Glutamatergic neuron (in vitro differentiated cells): ENCODE data around the gene CDC42BPA. TPM values are rescaled to one million over a fixed set of nuclear protein-coding genes. Genes with fewer than 3 reads are reported as not detected.
"Not testable (repeated sequence)": the region's sequence is repeated elsewhere in the genome, so short reads cannot be mapped to it uniquely, and the experiment has no call there.

Experiments used
- DNase-seq: peaks from one replicate; pipeline ENCODE4 v3.0.0; 2022
- H3K27ac Mint-ChIP-seq: one replicate; pipeline ENCODE4 v1.8.0; 2020; ENCODE audit warnings: mild to moderate bottlenecking, mixed read lengths, inconsistent platforms; ENCODE audit not compliant: unreplicated experiment
- H3K27me3 Mint-ChIP-seq: one replicate; pipeline ENCODE4 v1.8.0; 2020; ENCODE audit warnings: mild to moderate bottlenecking, moderate library complexity, mixed read lengths, inconsistent platforms; ENCODE audit not compliant: unreplicated experiment
- H3K36me3 Mint-ChIP-seq: one replicate; pipeline ENCODE4 v1.8.0; 2020; ENCODE audit warnings: mild to moderate bottlenecking, mixed read lengths, inconsistent platforms; ENCODE audit not compliant: unreplicated experiment
- H3K4me1 Mint-ChIP-seq: one replicate; pipeline ENCODE4 v1.8.0; 2020; ENCODE audit warnings: mild to moderate bottlenecking, low read depth, mixed read lengths, inconsistent platforms; ENCODE audit not compliant: unreplicated experiment
- H3K4me3 Mint-ChIP-seq: one replicate; pipeline ENCODE4 v1.8.0; 2020; ENCODE audit warnings: mild to moderate bottlenecking, mixed read lengths, inconsistent platforms; ENCODE audit not compliant: unreplicated experiment
- H3K9me3 Mint-ChIP-seq: one replicate; pipeline ENCODE4 v1.8.0; 2020; ENCODE audit warnings: mild to moderate bottlenecking, moderate library complexity, mixed read lengths, inconsistent platforms; ENCODE audit not compliant: unreplicated experiment
- CTCF ChIP-seq: fragments of 200-600 bp; sonication (generic); IDR thresholded peaks from one replicate; pipeline ENCODE4 v1.5.0; 2021; ENCODE audit not compliant: partially characterized antibody, unreplicated experiment
- total RNA-seq: library from RNA; stranded (reverse); fragmentation: NEBNext Ultra II Directional; extraction: Animal tissue kit (Norgen Biotek cat#: 25700); gene quantifications from one replicate; pipeline ENCODE4 v1.2.1, GENCODE V29; 2021; ENCODE audit not compliant: unreplicated experiment

CDC42BPA gene
- total RNA-seq, 1 donor from 2014 or later, result 66.0 TPM

DNA sequence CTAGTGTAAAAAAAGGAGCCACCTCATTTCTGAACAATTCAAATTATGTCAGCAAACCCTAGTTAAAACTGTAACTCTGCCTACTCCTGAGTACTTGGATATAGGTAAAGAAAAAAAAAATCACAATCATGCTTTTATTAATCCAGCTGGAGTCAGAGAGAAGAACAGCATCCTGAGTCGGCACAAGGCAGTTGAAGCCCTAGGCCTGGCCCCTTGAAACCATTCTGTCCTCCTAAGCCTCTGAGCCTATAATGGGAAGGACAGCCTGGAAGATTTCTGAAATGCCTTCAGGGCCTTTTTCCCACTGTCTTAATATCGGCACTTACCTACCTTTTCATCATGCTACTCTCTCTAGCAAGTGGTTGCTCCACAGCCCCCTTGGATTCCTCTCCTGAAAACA is 32.5 kb downstream of the CDC42BPA start:
- H3K4me3 Mint-ChIP-seq, result no peak overlapping the region
- H3K4me1 Mint-ChIP-seq, result no peaks in the 10 kb centered on the region
- H3K27me3 Mint-ChIP-seq, result peaks cover 2% of the 10 kb centered on the region
- no peak for DNase-seq
- TF ChIP-seq CTCF, result no peak
- H3K36me3 Mint-ChIP-seq, result peaks cover 39% of the 10 kb centered on the region
- H3K27ac Mint-ChIP-seq, result no peak overlapping the region
- peaks cover 9% of the 10 kb centered on the region for H3K9me3 Mint-ChIP-seq

- no peak for DNase-seq
- Mint-ChIP-seq H3K27ac (no peak overlapping the region), H3K4me1 (no peaks in the 10 kb centered on the region), H3K9me3 (peaks cover 6% of the 10 kb centered on the region), H3K4me3 (no peak overlapping the region), H3K27me3 (no peaks in the 10 kb centered on the region), H3K36me3 (peaks cover 18% of the 10 kb centered on the region)
- no peak for TF ChIP-seq CTCF
Measured at GRCh38 chr1:227281371-227281770, 36.9 kb downstream of the CDC42BPA start.

- no peak for TF ChIP-seq CTCF
- H3K9me3 Mint-ChIP-seq, result peaks cover 2% of the 10 kb centered on the region
- no peaks in the 10 kb centered on the region for H3K27me3 Mint-ChIP-seq
- H3K27ac Mint-ChIP-seq, result no peak overlapping the region
- no peak overlapping the region for H3K4me3 Mint-ChIP-seq
- H3K36me3 Mint-ChIP-seq, result peaks cover 12% of the 10 kb centered on the region
- H3K4me1 Mint-ChIP-seq, result no peaks in the 10 kb centered on the region
- no peak for DNase-seq
Measured at GRCh38 chr1:227280836-227281235, 37.5 kb downstream of the CDC42BPA start.

DNA sequence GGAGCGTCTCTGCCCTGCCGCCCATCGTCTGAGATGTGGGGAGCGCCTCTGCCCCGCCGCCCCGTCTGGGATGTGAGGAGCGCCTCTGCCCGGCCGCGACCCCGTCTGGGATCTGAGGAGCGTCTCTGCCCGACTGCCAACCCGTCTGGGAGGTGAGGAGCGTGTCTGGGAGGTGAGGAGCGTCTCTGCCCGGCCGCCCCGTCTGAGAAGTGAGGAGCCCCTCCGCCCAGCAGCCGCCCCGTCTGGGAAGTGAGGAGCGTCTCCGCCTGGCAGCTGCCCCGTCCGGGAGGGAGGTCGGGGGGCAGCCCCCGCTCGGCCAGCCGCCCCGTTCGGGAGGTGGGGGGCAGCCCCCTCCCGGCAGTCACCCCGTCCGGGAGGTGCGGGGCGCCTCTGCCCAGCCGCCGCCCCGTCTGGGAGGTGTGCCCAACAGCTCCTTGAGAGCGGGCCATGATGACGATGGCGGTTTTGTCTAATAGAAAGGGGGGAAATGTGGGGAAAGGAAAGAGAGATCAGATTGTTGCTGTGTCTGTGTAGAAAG is 42.1 kb downstream of the CDC42BPA start:
- H3K27ac Mint-ChIP-seq, H3K36me3 Mint-ChIP-seq, H3K4me1 Mint-ChIP-seq, H3K9me3 Mint-ChIP-seq, DNase-seq, H3K4me3 Mint-ChIP-seq, H3K27me3 Mint-ChIP-seq: not testable (repeated sequence)

DNA sequence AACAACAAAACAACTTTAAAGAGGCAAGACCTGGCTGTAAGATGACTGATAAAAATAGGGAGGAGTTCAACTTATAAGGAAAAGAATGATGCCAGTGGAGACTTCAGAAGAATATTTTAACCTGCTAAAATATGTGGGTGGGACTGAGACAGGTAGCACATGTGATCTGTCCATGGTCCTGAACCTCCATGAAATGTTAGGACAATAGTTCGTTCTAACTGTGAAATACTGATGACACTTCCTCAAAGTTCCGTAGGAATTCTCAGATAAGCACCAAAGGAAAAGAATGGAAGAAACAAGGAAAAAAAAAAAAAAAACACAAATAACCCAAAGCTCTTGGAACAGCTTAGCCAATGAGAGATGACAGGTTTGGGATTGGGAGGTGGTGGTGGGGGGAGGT is 44.7 kb downstream of the CDC42BPA start:
- H3K27me3 Mint-ChIP-seq, result peaks cover 1% of the 10 kb centered on the region
- no peak for TF ChIP-seq CTCF
- H3K36me3 Mint-ChIP-seq, result peaks cover 6% of the 10 kb centered on the region
- no peak overlapping the region for H3K4me3 Mint-ChIP-seq
- H3K4me1 Mint-ChIP-seq, result no peaks in the 10 kb centered on the region
- no peak for DNase-seq
- no peaks in the 10 kb centered on the region for H3K9me3 Mint-ChIP-seq
- H3K27ac Mint-ChIP-seq, result no peak overlapping the region
